ENCODE results near the gene TFF1.

TFF1 gene

DNA sequence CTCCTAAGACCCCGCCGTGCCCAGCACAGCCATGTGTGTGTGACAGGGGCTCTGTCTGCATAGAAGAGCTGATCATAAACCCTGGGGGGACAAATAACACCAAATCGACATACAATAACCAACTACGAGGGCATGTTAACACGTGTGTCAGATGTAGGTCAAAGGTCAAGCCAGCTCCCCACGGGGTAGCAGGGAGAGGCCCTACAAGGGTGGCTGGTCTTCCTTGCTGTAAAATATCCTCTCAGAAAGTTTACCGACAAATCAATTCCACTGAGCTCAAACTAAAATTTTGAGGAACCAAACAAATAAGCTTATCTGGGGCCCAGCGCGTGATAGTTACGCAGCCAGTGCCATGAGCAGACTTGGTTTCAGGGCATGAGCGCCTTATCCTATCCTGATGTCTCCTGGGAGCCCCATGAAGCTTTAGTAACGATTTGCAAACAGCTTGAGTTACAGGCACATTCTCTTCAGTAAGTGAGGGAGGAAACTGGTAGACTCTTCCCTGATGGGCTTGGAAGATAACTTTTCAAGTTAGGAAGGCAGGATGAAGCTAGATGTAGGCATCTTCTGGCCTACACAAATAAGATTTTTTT is 32.2 kb upstream of the TFF1 start:
- no peak for DNase-seq (ENCODE audit: low read depth in 2 of 2)

DNA sequence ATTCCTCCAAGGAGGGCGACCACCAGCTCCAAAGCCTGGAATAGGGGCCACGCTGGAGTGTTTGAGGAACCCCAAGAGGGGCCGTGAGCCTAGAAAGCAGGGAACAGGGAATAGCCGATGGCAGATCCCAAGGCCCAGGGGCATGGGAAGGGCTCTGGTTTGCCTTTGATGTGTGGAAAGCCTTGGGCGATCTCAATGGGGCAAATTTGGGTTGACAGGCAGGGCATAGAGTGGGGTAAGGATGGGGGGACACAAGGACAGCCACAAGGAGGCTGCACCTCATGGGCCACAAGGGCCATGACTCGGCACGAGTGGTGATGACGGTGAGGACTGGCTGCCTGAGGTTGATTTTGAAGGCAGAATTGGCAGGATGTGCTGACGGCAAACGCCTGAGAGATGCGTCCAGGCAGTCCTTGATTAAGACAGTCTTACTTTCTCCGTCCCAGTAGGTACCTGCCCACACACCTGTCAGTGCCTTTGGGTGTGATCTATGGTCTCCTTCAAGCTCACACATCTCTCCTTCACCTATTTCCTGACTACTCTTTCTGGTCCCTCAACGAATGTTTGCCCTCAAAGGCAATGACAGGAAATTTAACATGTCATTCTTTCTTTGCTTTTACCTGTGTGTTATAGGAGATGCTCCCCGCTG is 31.5 kb upstream of the TFF1 start:
- DNase-seq (ENCODE audit: low read depth in 2 of 2) = no peak

DNA sequence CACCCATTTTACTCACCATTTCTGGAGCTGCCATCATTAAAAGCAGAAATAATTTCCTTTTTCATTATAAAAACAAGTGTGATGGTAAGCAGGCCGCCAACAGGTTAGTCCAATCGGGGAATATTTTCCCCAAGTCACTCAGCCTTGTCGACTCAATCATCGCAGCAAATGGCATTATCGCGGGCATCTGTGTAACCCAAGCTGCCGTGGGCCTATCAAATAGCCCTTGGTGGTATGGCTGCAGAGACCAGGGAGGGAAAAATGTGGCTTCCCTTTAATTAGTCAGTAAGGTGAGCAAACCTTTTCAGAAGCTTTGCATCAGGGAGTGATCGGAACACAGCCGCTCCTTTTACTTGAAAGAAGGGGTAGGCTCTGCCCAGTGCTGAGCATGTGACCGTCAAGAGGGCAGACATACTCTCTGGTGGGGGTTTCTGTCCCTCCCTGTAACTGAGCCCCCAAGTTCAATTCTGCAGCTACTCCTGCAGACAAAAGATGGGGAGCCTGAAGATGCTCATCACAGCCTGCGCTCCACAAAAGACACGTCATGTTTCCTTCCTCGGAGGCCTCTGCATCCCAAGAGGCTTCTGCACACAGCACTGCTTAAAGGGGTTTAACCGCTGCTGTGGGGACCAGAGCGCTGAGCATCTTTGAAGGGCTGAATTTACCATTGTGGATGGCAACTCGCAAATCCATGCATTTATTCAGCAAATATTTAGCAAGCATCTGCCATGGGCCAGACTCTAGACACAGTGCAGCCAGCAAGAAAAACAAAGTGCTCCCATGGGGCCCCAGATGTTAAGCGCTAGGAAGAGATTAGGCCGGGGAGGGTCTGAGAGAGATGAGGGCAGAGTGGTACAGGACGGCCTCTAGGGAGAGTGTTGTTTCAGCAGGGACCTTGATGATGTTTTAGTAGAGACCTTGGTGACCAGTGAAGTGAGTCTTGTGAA is 30.7 kb upstream of the TFF1 start:
- DNase-seq (ENCODE audit: low read depth in 2 of 2) = no peak

DNA sequence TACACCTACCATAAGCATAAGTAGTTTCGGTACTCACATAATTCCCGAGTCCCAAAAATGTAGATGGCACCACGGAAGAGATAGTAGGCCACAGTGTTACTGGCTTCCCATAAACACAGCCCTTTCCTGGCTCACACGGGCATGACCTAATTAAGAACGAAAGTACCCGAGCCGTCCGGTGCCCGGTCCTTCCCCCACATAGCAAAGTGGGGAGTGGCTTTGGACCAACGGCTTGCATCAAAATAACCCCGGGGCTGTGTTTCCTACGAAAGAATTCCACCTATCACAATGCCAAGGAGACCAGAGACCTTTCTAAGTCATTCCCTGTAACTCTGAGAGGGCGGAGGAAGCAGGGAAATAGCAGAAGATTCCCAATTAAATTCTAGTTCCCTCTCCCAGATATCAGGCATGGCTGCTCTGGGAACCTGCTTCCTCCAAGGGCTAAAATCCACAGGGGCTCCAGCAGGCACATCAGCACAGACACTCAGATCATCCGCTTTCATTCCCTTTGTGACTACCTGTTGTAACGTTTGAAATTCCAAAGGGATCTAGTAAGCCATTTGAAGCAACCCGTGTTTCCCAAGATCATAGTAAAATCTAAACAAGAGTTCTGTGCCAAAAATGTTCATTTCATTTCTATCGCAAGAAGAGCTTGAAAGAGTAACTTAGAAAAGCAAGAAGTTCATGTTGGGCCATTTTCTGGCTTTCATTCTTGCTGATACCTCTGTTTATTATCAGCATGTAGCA is 29.7 kb upstream of the TFF1 start, which contains the start of gene TMPRSS3:
Gene TMPRSS3 (minus strand): TSS at position 148 of the 747 bp plus-strand sequence. CDS start 635 bp downstream, outside the sequence.
- DNase-seq (ENCODE audit: low read depth in 2 of 2) = no peak

DNA sequence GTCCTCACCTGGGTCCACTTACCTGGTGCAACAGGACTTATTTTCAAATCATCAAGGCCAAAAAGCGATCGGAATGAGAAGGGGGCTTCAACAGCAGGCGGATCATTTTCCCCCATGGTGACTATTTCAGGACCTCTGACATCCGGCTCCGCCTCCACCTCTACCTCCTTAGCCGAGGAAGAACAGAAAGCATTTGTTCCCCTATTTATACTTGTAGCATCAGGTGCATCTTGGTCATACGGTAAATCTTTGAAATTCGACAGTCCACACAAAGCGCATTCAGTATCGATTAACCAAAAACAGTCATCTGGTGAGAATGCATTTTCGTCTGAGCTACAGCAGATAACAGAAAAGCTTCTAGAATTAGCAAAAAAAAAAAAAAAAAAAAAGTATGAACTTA is 29.0 kb upstream of the TFF1 start:
- DNase-seq (ENCODE audit: low read depth in 2 of 2) = no peak

DNA sequence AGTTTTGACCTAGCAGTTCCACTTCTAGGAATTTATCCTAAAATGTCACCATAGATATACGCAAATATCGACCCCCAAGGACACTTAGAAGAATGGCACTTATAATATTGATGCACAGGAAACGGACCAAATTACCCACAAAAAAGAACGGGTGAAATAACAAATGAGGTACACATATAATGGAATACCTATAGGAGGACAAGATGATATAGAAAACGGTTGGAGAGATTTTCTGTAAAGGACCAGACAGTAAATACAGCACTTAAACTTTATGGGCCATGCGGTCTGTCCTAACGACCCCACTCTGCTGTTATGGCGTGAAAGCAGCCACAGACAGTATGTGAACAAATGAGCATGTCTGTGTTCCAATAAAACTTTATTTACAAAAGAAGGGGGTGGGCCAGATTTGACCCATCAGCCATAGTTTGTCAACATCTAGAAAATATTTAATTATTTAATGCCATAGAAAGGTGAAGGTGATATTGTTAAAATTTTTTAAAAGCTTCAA is 27.2 kb upstream of the TFF1 start:
- DNase-seq (ENCODE audit: low read depth in 2 of 2) = no peak

DNA sequence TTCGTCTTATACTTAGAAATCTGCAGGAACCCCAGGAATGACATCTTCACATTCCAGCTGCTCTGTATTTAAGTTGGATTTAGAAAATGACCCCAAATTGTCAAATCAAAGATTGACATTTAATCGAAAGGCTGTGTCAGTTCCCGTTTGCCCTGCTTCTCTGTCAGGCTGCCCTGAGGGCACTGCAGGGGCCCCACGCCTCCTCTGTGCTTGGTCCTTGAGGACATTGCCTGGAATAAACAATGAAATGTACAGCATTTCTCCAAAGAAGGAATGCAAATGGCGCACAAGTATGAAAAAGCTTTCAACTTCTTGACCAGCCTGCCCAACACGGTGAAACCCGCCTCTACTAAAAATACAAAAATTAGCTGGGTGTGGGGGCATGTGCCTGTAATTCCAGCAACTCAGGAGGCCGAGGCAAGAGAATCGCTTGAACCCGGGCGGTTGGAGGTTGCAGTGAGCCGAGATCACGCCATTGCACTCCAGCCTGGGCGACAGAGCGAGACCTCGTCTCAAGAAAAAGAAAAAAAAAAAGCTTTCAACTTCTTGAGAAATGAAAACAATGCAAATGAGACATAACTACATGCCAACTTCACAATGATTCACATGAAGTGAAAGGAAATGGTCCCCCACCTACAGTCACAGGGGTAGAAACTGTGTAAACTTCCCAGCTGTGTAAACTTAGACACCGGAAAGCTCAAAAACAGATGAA is 26.6 kb upstream of the TFF1 start:
- DNase-seq (ENCODE audit: low read depth in 2 of 2) = no peak

DNA sequence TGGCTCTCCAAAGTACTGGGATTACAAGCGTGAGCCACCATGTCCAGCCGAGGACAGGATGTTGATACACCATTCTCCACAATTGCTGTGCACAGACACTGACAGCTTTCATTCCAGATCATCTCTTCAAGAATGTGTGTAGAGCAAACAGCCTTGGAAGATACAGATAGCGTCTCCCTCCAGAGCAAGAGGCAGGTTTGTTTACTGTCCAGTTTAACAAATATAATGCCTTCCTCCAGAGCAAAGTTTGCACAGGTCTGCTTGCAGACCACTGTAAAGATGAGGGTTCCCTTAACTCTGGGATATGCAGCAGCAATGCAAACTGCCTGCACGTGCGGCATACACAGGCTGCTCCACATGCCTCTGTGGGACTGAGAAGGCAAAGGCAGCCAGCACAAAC is 25.0 kb upstream of the TFF1 start:
- DNase-seq (ENCODE audit: low read depth in 2 of 2) = no peak

DNA sequence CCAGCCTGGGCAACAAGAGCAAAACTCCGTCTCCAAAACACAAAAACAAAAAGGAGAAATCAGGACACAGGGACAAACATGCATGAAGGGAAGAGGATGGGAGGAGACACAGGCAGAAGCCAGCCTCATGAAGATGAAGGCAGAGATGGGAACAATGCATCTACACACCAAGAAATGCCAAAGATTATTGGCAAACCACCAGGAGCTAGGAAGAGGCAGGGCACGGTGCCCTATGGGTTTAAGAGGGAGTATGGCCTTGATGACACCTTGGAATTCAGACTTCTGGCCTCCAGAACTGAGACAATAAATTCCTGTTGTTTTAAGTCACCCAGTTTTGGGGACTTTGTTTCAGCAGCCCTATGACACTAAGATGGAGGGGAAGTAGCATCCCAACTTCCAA is 24.4 kb upstream of the TFF1 start:
- no peak for DNase-seq (ENCODE audit: low read depth in 2 of 2)

DNA sequence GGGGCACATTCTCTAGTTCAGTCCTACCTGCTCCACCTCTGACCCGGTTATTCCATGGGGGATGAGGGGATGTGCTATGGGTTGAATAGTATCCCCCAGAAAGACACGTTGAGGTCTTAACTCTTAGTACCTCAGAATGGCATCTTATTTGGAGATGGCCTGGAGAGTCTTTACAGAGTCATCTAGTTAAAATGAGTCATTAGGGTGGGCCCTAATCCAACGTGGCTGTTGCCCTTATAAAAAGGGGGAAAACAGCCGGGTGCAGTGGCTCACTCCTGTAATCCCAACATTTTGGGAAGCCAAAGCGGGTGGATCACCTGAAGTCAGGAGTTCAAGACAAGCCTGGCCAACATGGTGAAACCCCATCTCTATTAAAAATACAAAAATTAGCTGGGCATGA is 23.9 kb upstream of the TFF1 start:
- no peak for DNase-seq (ENCODE audit: low read depth in 2 of 2)

DNA sequence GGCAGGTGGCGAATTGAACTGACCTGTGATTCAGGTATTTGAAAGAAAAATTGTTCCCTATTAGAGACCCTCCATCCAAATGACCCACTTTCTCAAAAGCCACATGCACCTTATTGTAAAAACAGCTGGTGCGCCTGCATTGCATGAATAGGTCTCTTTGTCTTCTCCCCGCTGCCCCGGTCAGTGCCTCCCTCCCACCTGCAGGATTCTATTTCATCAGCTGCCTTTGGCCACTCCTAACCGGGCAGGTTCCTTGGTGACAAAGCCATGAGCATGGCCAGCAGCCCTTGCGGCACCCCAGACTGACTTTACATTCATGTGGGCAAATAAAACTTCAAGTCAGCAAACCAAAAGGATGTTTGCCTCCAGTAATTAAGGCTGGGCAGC is 23.1 kb upstream of the TFF1 start:
- DNase-seq (ENCODE audit: low read depth in 2 of 2) = no peak

DNA sequence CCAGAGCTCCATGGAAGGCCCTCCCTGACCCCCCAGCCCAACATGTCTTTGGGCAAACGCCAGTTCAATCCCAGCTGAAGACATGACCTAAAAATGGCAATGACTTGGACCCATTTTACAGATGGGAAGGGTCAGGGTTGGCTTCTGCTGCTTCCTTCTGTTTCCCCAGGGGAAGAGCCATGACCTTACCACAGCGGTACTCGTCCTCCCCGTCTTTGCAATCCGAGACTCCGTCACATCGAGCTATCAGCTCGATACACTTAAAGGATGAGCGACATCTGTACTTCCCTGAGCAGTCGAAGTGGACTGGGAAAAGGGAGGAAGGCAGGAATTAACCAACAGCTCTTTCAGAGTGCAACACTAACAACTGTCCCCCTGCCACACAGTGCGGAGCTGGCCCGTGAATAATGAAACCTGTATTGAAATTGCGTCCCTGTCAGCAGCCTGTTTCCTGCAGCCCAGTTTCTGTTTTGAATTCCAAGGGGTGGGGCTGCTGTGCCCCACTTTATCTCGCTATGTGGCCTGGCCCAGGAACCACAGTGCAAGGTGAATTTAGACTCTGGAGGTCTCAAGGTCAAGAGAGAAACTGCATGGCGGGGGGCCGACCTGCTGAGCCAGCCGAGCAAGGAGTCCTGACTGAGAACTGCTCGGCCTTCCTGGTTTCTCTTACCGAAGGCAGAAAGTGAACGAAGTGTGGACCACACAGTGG is 22.6 kb upstream of the TFF1 start:
- no peak for DNase-seq (ENCODE audit: low read depth in 2 of 2)

DNA sequence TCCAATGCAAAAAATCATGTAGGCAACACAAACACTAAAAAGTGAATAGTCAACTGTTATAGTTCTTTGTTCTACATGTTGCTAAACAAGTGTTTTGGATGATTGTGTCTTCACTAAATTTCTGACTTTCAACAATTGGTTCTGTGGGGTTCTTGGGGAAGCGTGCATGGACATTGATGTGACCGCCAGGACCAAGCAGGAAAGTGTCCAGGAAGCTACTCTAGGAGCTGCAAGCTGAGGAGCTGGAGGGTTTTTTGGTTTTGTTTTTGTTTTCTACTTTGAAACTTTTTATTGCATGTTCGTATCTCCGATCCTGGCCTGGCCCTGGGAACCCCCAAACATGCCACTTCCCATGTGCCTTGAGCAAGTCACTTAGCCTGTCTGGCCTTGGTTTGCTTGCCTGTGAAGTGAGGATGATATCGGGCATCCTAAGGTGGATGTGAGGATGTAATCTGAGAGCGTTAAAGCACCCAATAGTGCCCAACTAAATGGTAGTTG is 21.6 kb upstream of the TFF1 start:
- DNase-seq (ENCODE audit: low read depth in 2 of 2) = no peak

DNA sequence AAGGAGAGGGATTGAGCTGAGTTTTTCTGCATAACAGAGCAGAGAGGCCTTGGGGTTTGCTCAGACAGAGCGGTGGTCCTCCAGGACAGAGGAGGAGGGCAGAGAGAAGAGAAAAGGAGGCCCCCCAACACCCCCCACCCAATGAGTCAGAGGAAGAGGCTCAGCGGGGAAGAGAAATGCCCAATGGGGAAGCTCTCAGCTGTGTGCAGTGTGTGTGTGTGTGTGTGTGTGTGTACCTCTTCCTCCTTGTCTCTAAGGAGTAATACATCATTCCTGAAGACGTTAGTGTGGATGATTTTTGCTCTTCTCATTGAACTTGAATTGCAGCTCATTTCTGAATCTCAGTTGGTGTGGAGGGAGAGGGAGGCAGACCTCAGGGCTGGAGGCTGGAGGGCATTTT is 20.8 kb upstream of the TFF1 start:
- DNase-seq (ENCODE audit: low read depth in 2 of 2) = no peak

DNA sequence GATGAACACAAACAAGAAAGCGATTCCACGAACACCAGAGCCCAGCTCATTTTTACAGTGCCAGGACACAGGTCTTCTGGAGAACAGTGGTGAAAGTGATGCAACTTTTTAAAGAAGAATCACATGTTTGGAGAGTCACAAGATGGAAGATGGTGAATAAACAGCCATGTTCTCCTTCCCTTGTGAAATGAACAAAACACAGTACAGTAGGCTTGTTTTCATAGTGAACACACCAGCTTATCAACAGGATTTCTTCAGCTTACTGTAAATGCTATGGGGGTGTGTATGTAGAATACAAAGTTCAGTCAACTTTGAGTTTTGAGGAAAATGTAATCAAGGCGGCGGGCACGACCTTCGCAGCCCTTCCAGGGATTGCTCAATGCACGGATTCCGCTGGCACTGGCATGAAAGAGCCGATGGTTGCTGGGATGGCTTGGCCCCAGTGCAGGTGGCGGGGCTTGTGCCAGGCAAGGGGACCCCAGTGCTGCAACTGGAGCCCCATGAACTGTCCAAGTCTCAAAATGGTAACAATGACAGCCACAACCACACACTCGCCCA is 19.8 kb upstream of the TFF1 start:
- DNase-seq (ENCODE audit: low read depth in 2 of 2) = no peak

DNA sequence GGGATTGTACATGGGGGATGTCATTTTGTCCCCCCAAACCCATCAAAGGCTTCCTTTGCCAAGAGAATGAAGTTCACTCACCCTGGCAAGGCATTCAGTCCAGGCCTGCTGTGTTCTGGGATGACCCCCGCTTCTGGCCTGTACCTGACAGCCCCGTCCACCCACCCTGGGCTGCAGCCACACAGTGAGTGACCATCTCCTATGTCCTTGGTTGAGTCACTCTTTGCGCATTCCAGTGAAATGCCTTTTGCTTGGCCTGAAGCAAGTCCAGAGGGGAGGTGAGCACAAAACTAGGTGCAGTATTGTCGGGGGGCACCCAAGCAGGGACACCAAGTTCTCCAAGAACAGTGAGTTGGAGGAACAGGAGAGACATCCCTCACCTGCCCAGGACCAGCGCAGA is 19.3 kb upstream of the TFF1 start:
- no peak for DNase-seq (ENCODE audit: low read depth in 2 of 2)

DNA sequence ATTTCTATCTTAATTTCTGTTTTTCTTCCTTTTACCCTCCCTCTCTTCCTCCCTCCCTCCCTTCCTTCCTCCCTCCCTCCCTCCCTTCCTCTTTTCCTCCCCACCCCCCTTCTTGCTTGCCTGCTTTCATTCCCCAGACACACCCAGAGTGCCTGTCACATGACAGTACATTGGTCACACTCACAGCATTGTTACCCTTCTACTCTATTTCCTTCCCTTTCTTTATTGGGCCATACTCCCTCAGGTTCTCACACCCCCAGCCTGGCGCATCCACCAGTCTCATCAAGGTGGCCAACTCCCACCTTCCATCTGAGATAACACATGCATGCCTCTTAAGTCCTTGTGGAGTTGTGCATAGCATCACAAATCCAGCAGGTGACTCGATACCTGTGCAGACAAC is 18.7 kb upstream of the TFF1 start:
- no peak for DNase-seq (ENCODE audit: low read depth in 2 of 2)

DNA sequence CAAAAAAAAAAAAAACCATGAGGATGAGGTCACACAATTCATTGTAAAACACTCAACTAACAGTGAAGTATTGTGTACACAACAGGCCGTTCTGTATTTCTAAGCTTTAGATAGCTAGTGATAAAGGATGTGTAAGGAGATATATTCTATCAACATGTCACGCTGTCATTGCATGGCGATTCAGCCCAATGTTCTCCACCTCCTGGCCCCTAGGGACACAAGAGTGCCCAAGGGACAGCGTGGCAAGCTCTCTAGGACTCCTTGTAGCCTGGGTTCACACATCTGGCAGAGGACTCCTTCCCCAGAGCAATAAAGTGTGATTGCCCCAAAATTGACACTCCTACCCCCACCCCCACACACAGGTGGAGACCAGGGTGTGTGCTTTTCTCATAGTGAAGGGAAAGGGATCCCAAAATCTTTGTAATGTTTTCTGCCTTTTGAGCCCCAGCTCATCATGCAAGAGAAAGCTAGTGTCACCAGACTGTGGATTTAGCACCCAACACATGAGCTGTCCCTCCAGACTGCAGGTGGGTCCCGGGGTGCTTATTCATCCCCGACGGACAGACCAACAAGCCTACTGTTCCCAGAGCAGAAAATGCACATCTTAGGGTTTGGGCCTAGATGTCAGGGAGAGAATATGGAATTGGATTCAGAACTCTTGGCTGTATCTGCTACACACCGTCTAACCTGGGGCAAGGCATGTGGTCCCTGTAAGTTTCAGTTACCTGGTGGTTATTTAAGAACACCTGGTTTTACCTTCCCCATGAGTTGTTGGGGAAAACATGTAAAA is 18.0 kb upstream of the TFF1 start:
- DNase-seq (ENCODE audit: low read depth in 2 of 2) = no peak

DNA sequence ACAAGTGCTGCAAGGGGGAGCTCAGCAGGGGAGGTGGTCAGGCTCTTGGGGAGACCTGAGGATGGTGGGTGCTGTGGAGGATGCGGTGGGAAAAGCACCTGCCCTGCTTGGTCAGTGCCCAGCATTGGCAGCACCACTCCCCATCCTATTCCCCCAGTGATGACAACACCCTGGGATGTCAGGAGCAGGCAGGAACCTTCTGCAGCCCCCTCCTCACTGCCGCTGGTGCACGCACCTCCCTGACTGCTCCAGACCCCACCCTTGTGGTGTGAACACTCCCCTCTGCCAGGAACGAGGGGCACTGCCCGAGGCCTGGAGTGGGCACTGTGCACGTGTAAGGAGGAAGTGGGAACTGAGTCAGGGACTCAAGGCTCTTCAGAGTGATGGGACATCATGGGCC is 17.0 kb upstream of the TFF1 start:
- no peak for DNase-seq (ENCODE audit: low read depth in 2 of 2)
